Keratinocyte (primary cell): ENCODE results near the gene CDH13.

Source experiments
- CTCF ChIP-seq, 3 experiments: IDR thresholded peaks in 1 of 3; conservative IDR thresholded peaks in 1 of 3; optimal IDR thresholded peaks in 1 of 3; 2 replicates in 2 of 3; 3 replicates in 1 of 3; pipeline versions ENCODE3 to v1.5.1; 2011; ENCODE audit warnings: low read length in 3 of 3, mild to moderate bottlenecking in 3 of 3, moderate library complexity in 2 of 3, control low read depth in 1 of 3, inconsistent platforms in 1 of 3; ENCODE audit not compliant: insufficient read depth in 2 of 3; ENCODE audit errors: extremely low read depth in 1 of 3
- EZH2 ChIP-seq: IDR thresholded peaks from one replicate; pipeline ENCODE4 v1.6.1; 2012; ENCODE audit warnings: inconsistent platforms, mild to moderate bottlenecking, low read length, moderate library complexity

GRCh38 chr16:82834151-82834815 is 207.5 kb downstream of the CDH13 start:
- no peak for TF ChIP-seq CTCF (optimal IDR thresholded peaks at IDR 0.05 in 1 of 3, IDR thresholded peaks at IDR 0.05 in 1 of 3, conservative IDR thresholded peaks at IDR 0.05 in 1 of 3; ENCODE audit: extremely low read depth in 1 of 3, insufficient read depth in 2 of 3, low read length in 3 of 3)
- no peak for TF ChIP-seq EZH2
